DND-41 (cell line): ENCODE measurements around the gene CTSC.

Experiments used
- ATAC-seq: fragments of 200-7000 bp; cut with Tn5 transposase; 3 replicates; pipeline ENCODE4 v1.9.1; 2021; ENCODE audit warnings: low read depth; ENCODE audit not compliant: insufficient read depth
- DNase-seq: peaks from one replicate; pipeline ENCODE4 v3.0.0-alpha.2; 2020
- H2AFZ ChIP-seq: 2 replicates; pipeline ENCODE4 v1.6.0; 2012; ENCODE audit warnings: low read depth, low read length
- H3K27ac ChIP-seq: 2 replicates; pipeline ENCODE4 v1.5.1; 2012; ENCODE audit warnings: low read length, inconsistent platforms
- H3K27me3 ChIP-seq: fragments of 200-600 bp; sonication (generic); 2 replicates; pipeline ENCODE4 v1.6.0; 2012; ENCODE audit warnings: low read length, mild to moderate bottlenecking, inconsistent platforms; ENCODE audit not compliant: insufficient read depth, poor library complexity
- H3K36me3 ChIP-seq: 2 replicates; pipeline ENCODE4 v1.5.1; 2012; ENCODE audit warnings: low read length, inconsistent platforms; ENCODE audit not compliant: insufficient read depth
- H3K4me1 ChIP-seq: 2 replicates; pipeline ENCODE4 v1.5.1; 2012; ENCODE audit warnings: mild to moderate bottlenecking, low read length; ENCODE audit not compliant: insufficient read depth
- H3K4me2 ChIP-seq: 2 replicates; pipeline ENCODE4 v1.6.0; 2012; ENCODE audit warnings: mild to moderate bottlenecking, moderate library complexity, low read length, inconsistent platforms; ENCODE audit not compliant: insufficient read depth
- H3K4me3 ChIP-seq, 2 experiments: fragments of 200-600 bp in 1 of 2; shearing (Covaris generic) in 1 of 2; 2 replicates each; pipeline ENCODE4 v1.5.1; 2012 to 2016; ENCODE audit warnings: inconsistent platforms in 2 of 2, low read length in 2 of 2, mild to moderate bottlenecking in 2 of 2, low read depth in 1 of 2, moderate library complexity in 1 of 2
- H3K79me2 ChIP-seq: 2 replicates; pipeline ENCODE4 v1.6.0; 2012; ENCODE audit warnings: low read length, inconsistent platforms; ENCODE audit not compliant: insufficient read depth
- H3K9ac ChIP-seq: 2 replicates; pipeline ENCODE4 v1.6.0; 2012; ENCODE audit warnings: low read depth, mild to moderate bottlenecking, inconsistent platforms, low read length, moderate library complexity
- H3K9me3 ChIP-seq: 2 replicates; pipeline ENCODE4 v1.5.1; 2012; ENCODE audit warnings: low read length, moderate library complexity, mild to moderate bottlenecking, inconsistent platforms; ENCODE audit not compliant: insufficient read depth, severe bottlenecking
- H4K20me1 ChIP-seq: 2 replicates; pipeline ENCODE4 v1.6.0; 2012; ENCODE audit warnings: low read length; ENCODE audit not compliant: insufficient read depth
- EZH2 ChIP-seq: IDR thresholded peaks from 3 replicates; pipeline ENCODE4 v1.6.1; 2012; ENCODE audit warnings: borderline replicate concordance, low read depth, mild to moderate bottlenecking, moderate library complexity, low read length, inconsistent platforms; ENCODE audit not compliant: severe bottlenecking
- TF ChIP-seq, protein P1 (sequence below): IDR thresholded peaks from 2 replicates; pipeline ENCODE4 v1.5.1; 2012; ENCODE audit warnings: borderline replicate concordance, low read length, moderate library complexity, mild to moderate bottlenecking; ENCODE audit not compliant: poor library complexity, severe bottlenecking; ENCODE audit errors: extremely low read depth

The CTSC gene

DNA sequence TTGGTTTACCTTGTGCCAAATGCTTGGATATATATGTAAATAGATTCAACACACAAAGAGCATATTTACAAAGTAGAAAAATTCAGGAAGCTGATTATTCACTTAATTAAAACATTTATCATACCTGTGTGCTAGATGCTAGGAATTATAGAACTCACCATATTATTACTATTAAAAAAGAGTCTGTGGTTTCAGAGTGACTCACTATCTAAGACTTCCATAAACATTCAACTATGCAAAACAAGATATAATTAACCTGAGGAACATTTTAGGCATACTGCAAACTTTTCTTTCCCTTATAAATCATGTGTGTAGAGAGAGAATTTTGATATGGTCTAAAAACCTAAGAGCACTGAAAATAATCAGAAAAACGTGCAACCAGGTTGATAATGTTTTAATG lies 27.3 kb downstream of the CTSC start:
- Histone ChIP-seq H3K4me3 (no peak overlapping the region), H3K79me2 (peaks cover 68% of the 10 kb centered on the region), H4K20me1 (peaks cover 4% of the 10 kb centered on the region; the same call in 1 of the 2 replicates), H3K27ac (no peak overlapping the region), H3K9ac (no peak overlapping the region), H3K4me1 (no peaks in the 10 kb centered on the region), H3K4me2 (no peak overlapping the region), H2AFZ (no peak overlapping the region), H3K27me3 (no peaks in the 10 kb centered on the region), H3K9me3 (no peaks in the 10 kb centered on the region), H3K36me3 (peaks cover 79% of the 10 kb centered on the region)
- ATAC-seq (no peak), DNase-seq (no peak)
- TF ChIP-seq, protein P1, sequence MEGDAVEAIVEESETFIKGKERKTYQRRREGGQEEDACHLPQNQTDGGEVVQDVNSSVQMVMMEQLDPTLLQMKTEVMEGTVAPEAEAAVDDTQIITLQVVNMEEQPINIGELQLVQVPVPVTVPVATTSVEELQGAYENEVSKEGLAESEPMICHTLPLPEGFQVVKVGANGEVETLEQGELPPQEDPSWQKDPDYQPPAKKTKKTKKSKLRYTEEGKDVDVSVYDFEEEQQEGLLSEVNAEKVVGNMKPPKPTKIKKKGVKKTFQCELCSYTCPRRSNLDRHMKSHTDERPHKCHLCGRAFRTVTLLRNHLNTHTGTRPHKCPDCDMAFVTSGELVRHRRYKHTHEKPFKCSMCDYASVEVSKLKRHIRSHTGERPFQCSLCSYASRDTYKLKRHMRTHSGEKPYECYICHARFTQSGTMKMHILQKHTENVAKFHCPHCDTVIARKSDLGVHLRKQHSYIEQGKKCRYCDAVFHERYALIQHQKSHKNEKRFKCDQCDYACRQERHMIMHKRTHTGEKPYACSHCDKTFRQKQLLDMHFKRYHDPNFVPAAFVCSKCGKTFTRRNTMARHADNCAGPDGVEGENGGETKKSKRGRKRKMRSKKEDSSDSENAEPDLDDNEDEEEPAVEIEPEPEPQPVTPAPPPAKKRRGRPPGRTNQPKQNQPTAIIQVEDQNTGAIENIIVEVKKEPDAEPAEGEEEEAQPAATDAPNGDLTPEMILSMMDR, result no peak
- no peak for TF ChIP-seq EZH2

- H3K27ac ChIP-seq, result no peak overlapping the region
- no peak overlapping the region for H2AFZ ChIP-seq
These were observed 29.0 kb downstream of the CTSC start for GRCh38 chr11:88308576-88308975.

DNA sequence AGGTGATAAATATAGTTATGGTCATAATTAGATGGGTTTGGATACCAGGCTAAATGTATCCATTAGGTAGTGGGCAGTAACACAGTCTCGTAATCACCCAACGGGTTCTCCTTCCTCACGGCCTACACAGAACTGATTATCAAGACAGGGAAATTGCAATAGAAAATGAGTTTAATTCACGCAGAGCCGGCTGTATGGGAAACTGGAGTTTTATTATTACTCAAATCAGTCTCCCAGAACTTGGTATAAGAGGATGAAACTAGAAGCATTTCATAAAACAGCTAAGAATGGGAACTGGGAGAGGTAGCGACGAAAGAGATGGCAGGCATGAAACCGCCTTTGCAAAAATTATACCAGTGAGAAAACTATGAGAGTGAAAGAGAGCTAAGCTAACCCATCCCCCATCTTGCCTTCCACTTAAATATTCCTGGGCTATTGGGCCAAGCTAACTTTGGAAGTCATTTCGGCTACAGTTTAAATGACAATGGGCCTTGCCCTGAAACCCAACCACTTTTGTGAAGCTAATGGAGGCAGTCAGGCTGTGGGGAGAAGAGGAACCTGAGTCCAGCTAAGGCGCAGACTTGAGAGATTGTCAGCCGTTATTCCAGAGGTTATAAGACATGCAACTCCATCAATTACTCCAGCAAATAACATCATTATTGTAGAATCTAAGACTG lies 29.6 kb downstream of the CTSC start:
- DNase-seq, result no peak
- no peaks in the 10 kb centered on the region for H3K27me3 ChIP-seq
- H3K9me3 ChIP-seq, result no peaks in the 10 kb centered on the region
- H4K20me1 ChIP-seq, result peaks cover 4% of the 10 kb centered on the region; the same call in 1 of the 2 replicates
- H3K4me2 ChIP-seq, result no peak overlapping the region
- no peak overlapping the region for H3K4me3 ChIP-seq
- H3K4me1 ChIP-seq, result no peaks in the 10 kb centered on the region
- ATAC-seq, result no peak
- peaks cover 95% of the 10 kb centered on the region for H3K36me3 ChIP-seq
- no peak for TF ChIP-seq EZH2
- TF ChIP-seq, protein P1, result no peak
- H3K27ac ChIP-seq, result no peak overlapping the region
- H3K79me2 ChIP-seq, result peaks cover 64% of the 10 kb centered on the region
- H2AFZ ChIP-seq, result no peak overlapping the region
- no peak overlapping the region for H3K9ac ChIP-seq

More at GRCh38 chr11:88308576-88308975, 29.0 kb downstream of the CTSC start:
- H3K79me2 ChIP-seq, result peaks cover 64% of the 10 kb centered on the region
- TF ChIP-seq EZH2, result no peak
- TF ChIP-seq, protein P1, result no peak
- no peak for DNase-seq
- no peaks in the 10 kb centered on the region for H3K9me3 ChIP-seq
- H3K4me2 ChIP-seq, result no peak overlapping the region
- H4K20me1 ChIP-seq, result peaks cover 4% of the 10 kb centered on the region; the same call in 1 of the 2 replicates
- no peak for ATAC-seq
- H3K4me3 ChIP-seq, result no peak overlapping the region
- H3K27me3 ChIP-seq, result no peaks in the 10 kb centered on the region
- peaks cover 88% of the 10 kb centered on the region for H3K36me3 ChIP-seq
- no peaks in the 10 kb centered on the region for H3K4me1 ChIP-seq
- H3K9ac ChIP-seq, result no peak overlapping the region
